SK-N-SH (cell line): Measurements from ENCODE around the gene PCDHGA2.

ENCODE experiments used
- EP300 ChIP-seq, 2 experiments: IDR thresholded peaks; 2 replicates each; pipeline versions ENCODE4 v1.4.0 to v1.6.1; 2012; ENCODE audit warnings: borderline replicate concordance in 1 of 2, low read depth in 1 of 2, low read length in 1 of 2
- EZH2phosphoT487 ChIP-seq: fragments of 200-600 bp; sonication (generic); IDR thresholded peaks from 2 replicates; pipeline ENCODE4 v1.6.1; 2017; ENCODE audit warnings: low read depth, mixed run types, mild to moderate bottlenecking, antibody characterized with exemption, moderate library complexity, borderline replicate concordance
- FOSL2 ChIP-seq: IDR thresholded peaks from 2 replicates; pipeline ENCODE4 v1.4.0; 2012; ENCODE audit warnings: low read depth, mild to moderate bottlenecking, moderate library complexity, borderline replicate concordance
- GABPA ChIP-seq: IDR thresholded peaks from 2 replicates; pipeline ENCODE4 v1.4.0; 2012; ENCODE audit warnings: low read depth, mild to moderate bottlenecking
- NRF1 ChIP-seq: IDR thresholded peaks from 2 replicates; pipeline ENCODE4 v1.6.1; 2012; ENCODE audit warnings: low read depth, mild to moderate bottlenecking, low read length
- TAF1 ChIP-seq: IDR thresholded peaks from 2 replicates; pipeline ENCODE4 v1.6.1; 2012; ENCODE audit warnings: low read depth, mild to moderate bottlenecking, low read length, moderate library complexity, borderline replicate concordance
- TF ChIP-seq, protein P1 (sequence below): fragments of 200-600 bp; sonication (generic); IDR thresholded peaks from 2 replicates; pipeline ENCODE4 v1.6.1; 2017; ENCODE audit warnings: antibody characterized with exemption, mild to moderate bottlenecking, moderate library complexity

DNA sequence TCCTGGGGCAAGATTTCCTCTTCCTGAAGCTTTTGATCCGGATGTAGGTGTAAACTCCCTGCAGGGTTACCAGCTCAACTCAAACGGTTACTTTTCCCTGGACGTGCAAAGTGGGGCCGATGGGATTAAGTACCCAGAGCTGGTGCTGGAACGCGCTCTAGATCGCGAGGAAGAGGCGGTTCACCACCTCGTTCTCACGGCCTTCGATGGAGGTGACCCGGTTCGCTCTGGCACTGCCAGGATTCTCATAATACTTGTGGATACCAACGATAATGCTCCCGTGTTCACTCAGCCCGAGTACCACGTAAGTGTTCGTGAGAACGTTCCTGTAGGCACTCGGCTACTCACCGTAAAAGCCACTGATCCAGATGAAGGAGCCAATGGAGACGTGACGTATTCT lies 17.1 kb downstream of the PCDHGA2 start:
- TF ChIP-seq, protein P1, sequence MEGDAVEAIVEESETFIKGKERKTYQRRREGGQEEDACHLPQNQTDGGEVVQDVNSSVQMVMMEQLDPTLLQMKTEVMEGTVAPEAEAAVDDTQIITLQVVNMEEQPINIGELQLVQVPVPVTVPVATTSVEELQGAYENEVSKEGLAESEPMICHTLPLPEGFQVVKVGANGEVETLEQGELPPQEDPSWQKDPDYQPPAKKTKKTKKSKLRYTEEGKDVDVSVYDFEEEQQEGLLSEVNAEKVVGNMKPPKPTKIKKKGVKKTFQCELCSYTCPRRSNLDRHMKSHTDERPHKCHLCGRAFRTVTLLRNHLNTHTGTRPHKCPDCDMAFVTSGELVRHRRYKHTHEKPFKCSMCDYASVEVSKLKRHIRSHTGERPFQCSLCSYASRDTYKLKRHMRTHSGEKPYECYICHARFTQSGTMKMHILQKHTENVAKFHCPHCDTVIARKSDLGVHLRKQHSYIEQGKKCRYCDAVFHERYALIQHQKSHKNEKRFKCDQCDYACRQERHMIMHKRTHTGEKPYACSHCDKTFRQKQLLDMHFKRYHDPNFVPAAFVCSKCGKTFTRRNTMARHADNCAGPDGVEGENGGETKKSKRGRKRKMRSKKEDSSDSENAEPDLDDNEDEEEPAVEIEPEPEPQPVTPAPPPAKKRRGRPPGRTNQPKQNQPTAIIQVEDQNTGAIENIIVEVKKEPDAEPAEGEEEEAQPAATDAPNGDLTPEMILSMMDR, result no peak
- TF ChIP-seq FOSL2, result no peak
- no peak for TF ChIP-seq EZH2phosphoT487
- TF ChIP-seq NRF1, result no peak
- TF ChIP-seq EP300 (IDR thresholded peaks at IDR 0.05; ENCODE audit: borderline replicate concordance in 1 of 2, low read depth in 1 of 2, low read length in 1 of 2), result no peak
- TF ChIP-seq TAF1, result no peak
- TF ChIP-seq GABPA, result no peak
